Measurements from ENCODE around the gene TXNRD1. TPM values are rescaled to one million over a fixed set of nuclear protein-coding genes. Genes with fewer than 3 reads are reported as not detected.
"Not testable (repeated sequence)": the region's sequence is repeated elsewhere in the genome, so short reads cannot be mapped to it uniquely, and the experiment has no call there.

The TXNRD1 gene
- polyA plus RNA-seq, 1 donor from 2014 or later: 26.0 TPM

DNA sequence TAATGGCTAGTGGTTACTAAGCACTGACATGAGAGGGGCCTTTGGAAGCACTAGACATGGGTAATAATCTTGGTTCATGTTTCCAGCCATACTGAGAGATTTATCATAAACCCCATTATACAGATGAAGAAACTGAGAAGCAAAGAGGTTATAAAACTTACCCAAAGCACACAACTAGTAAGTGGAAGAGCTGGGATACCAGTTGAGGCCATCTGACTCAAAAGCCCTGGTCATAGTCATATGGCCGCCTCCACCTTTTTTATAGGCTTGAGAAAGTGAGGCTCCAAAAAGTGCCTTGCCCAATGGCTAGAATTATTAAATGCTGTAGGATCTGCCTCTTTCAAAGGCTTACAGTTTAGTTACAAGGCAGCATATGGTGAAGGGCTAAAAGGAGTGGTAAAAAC lies 944 bp downstream of the TXNRD1 start:
- Mint-ChIP-seq H3K4me3 (peak overlapping the region; percentile 72 to 89 (median 84)), H3K4me1 (peaks cover 0 to 5% (median 0%) of the 10 kb centered on the region in 3 donors), H3K36me3 (no peaks in the 10 kb centered on the region), H3K27me3 (no peaks in the 10 kb centered on the region), H3K27ac (peak overlapping the region in 1 of 3 donors; percentile 2), H3K9me3 (no peaks in the 10 kb centered on the region)

DNA sequence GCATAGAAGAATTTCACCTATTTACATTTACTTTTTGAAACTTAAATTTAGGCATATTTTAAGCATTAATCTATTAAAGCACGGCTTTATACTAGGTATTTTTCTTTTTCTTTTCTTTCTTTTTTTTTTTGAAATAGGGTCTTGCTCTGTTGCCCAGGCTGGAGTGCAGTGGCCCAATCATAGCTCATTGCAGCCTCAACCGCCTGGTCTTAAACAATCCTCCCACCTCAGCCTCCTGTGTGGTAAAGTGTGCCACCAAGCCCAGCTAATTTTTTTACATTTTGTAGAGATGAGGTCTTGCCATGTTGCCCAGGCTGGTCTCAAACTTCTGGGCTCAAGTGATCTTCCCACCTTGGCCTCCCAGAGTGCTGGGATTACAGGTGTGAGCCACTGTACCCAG lies 2.9 kb downstream of the TXNRD1 start:
- H3K9me3 Mint-ChIP-seq, H3K4me1 Mint-ChIP-seq, H3K36me3 Mint-ChIP-seq, H3K4me3 Mint-ChIP-seq, H3K27ac Mint-ChIP-seq, H3K27me3 Mint-ChIP-seq: not testable (repeated sequence)

DNA sequence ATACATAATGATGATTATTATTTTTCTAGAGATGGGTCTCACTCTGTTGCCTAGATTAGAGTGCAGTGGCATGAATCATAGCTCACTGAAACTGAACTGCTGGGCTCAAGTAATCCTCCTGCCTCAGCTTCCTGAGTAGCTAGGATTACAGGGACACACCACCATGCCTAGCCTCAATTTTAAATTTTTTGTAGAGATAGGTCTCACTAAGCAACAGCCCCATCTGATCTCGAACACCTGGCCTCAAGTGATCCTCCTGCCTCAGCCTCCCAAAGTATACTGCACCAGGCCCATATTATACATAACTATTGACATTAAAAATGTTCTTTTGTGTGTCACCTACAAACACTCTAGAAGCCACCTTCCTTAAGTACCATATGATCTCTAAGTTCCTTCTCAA lies 3.4 kb downstream of the TXNRD1 start:
- Mint-ChIP-seq H3K4me3 (no peak overlapping the region), H3K36me3 (no peaks in the 10 kb centered on the region), H3K27ac (no peak overlapping the region), H3K27me3 (peaks cover 6% of the 10 kb centered on the region), H3K4me1 (peaks cover 0 to 5% (median 0%) of the 10 kb centered on the region in 3 donors), H3K9me3 (no peaks in the 10 kb centered on the region)

DNA sequence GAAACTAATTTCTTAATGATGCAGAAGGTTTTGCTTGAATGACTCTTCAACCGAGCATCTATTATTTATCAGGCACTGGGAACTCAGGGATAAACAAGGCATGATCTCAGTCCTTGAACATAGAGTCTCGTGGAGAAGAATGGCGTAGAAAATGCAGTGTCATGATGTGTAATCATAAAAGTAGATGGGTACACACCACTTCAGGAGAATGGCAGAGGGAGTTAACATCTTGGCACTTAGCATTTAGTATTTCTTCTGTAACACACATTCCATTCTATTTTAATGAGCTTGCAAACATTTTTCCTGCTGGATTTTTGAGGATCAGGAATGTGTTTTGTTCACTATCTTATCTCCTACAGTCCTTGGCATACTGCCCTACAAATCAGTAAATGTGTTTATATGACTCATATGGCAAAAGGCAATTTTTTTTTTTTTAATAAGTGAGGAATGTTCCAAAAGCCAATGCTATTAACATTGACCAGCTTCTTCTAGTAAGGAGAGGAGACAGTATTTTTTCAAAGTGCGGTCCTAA lies 3.8 kb downstream of the TXNRD1 start:
- peaks cover 0 to 5% (median 0%) of the 10 kb centered on the region in 3 donors for H3K4me1 Mint-ChIP-seq
- no peak overlapping the region for H3K27ac Mint-ChIP-seq
- peaks cover 8% of the 10 kb centered on the region for H3K27me3 Mint-ChIP-seq
- no peaks in the 10 kb centered on the region for H3K9me3 Mint-ChIP-seq
- H3K36me3 Mint-ChIP-seq: no peaks in the 10 kb centered on the region
- no peak overlapping the region for H3K4me3 Mint-ChIP-seq

DNA sequence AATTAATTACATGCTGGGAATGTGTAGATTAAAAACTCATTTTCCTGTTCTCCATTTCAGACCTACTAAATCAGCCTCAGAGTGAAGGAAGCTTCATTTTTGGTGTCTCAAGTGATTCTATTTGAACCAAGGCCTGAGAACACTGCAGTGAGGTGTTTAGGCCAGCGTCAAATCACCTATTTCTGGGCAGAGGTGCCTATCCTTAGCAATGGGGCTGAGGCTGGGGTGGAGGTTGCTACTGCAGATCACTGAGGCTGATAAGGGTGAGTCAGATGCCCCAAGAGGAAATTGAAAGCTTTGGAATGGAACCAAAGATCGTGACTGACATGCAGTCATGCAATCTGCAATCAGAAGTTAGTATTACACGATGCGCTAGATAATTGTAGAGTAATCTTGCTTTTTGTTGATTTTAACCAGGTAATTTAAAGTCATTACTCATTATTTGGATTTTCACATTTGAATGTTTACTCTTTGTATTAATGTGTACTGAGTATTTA lies 4.4 kb downstream of the TXNRD1 start:
- Mint-ChIP-seq H3K4me3 (no peak overlapping the region), H3K9me3 (no peaks in the 10 kb centered on the region), H3K27ac (no peak overlapping the region), H3K4me1 (peaks cover 0 to 5% (median 0%) of the 10 kb centered on the region in 3 donors), H3K36me3 (no peaks in the 10 kb centered on the region), H3K27me3 (peaks cover 8% of the 10 kb centered on the region)

DNA sequence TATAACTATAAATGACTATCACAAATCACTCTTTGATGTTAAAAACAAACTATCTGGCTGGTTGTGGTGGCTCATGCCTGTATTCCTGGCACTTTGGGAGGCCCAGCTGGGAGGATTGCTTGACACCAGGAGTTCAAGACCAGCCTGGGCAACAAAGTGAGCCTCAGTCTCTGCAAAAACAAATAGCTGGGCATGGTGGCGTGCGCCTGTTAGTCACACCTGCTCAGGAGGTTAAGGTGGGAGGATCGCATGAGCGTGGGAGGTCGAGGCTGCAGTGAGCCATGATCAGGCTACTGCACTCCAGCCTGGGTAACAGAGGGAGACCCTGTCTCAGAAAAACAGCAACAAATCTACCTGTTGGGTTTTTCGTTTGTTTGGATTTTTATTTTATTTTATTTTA lies 5.4 kb downstream of the TXNRD1 start:
- H3K27me3 Mint-ChIP-seq: peaks cover 8% of the 10 kb centered on the region
- H3K4me3 Mint-ChIP-seq: no peak overlapping the region
- peaks cover 0 to 2% (median 0%) of the 10 kb centered on the region in 3 donors for H3K4me1 Mint-ChIP-seq
- H3K9me3 Mint-ChIP-seq: peaks cover 0 to 2% (median 0%) of the 10 kb centered on the region in 3 donors
- H3K36me3 Mint-ChIP-seq: no peaks in the 10 kb centered on the region
- H3K27ac Mint-ChIP-seq: no peak overlapping the region

DNA sequence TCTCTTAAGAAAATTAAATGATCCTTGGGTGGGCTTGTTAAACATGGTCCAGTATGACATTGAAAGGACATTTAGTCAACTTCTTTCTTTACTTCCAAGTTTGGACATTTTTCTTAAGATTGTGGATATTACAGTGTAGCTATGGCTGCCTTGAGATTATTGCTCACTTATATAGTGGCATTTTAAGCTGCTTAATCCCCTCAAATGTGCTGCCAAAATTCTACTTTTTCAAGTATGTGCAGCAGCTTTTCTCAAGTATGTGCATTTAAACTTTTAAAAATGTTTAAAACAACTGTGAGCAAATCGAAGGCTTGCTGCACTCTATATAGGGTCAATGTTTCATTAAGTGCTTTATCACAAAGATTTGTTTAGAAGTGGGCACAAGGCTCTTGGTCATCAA lies 7.4 kb downstream of the TXNRD1 start:
- H3K9me3 Mint-ChIP-seq: peaks cover 0 to 2% (median 0%) of the 10 kb centered on the region in 3 donors
- H3K36me3 Mint-ChIP-seq: no peaks in the 10 kb centered on the region

DNA sequence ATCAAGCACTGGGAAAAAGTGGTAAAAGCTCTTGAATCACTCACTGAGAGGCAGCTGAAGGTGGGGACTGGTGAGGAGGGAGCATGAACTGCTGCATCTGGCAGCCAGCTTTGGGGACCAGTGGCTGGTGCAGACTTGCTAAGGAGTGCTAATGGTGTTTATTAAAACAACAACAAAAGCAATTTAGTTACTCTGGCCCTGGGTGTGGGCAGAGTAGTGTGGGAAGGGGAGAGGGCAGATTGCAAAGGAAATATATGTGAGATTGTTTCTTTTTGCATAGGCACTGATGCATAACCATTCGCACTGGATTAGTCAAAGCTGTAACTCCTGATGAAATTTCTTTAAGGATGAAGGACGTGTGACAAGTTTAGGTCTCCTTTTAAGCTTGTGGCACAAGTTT lies 8.1 kb downstream of the TXNRD1 start:
- Mint-ChIP-seq H3K36me3 (no peaks in the 10 kb centered on the region), H3K27ac (no peak overlapping the region), H3K4me1 (no peaks in the 10 kb centered on the region), H3K27me3 (peaks cover 8% of the 10 kb centered on the region), H3K4me3 (no peak overlapping the region), H3K9me3 (peaks cover 0 to 2% (median 0%) of the 10 kb centered on the region in 3 donors)

More for the DNA sequence above, 7.4 kb downstream of the TXNRD1 start:
- no peaks in the 10 kb centered on the region for H3K4me1 Mint-ChIP-seq
- H3K4me3 Mint-ChIP-seq: no peak overlapping the region
- H3K27ac Mint-ChIP-seq: no peak overlapping the region
- H3K27me3 Mint-ChIP-seq: peaks cover 8% of the 10 kb centered on the region

DNA sequence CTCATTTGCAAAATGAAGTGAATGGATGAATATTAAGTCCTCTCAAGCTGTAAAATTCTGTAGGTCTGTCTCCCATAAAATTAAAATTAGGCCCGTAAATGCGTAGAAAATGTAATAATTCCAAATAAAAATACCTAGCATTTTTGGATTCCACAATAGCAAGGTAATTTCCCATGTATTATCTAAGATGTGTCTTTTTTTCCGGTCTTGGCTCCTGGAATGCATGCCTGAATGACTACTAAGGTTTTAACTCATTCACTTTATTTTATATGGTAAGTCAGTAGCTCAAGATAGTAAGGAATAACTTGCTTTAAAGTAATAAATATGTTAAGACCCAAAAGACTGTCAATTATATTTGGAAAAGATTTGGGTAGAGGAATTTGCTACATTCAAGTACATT lies 11.1 kb downstream of the TXNRD1 start:
- Mint-ChIP-seq H3K27me3 (peaks cover 10% of the 10 kb centered on the region), H3K4me1 (no peaks in the 10 kb centered on the region), H3K9me3 (peaks cover 2 to 7% (median 2%) of the 10 kb centered on the region in 3 donors), H3K27ac (no peak overlapping the region), H3K36me3 (peaks cover 2% of the 10 kb centered on the region), H3K4me3 (no peak overlapping the region)

DNA sequence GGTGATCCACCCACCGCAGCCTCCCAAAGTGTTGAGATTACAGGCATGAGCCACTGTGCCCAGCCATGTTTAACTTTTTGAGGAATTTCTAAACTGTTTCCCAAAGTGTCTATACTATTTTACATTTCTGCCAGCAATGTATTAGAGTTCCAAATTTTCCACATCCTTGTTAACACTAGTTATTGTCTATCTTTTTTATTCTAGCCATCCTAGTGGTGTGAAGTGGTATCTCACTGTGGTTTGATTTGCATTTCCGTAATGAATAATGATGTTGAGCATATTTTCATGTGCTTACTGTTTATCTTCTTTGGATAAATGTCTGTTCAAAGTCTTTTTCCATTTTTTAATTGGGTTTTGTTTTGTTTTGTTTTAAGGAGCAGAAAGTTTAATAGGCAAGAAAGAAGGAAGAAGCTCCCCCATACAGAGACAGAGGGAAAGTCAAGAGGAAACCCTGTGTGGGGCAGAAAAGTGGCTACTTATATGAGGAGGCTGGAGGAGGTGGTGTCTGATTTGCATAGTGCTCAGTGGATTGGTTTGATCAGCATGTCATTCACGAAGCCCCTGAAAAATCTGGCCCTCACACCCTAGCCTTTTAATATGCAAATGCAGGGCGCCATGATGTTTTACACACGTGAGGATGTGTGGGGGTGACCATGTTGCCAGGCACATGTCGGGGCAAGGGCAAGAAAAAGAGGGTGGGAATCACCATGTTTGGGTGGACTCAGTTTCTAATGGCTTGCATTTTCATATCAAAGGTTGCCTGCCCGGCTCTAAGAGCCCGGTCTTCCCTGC lies 14.9 kb downstream of the TXNRD1 start:
- Mint-ChIP-seq H3K4me1 (no peaks in the 10 kb centered on the region), H3K36me3 (peaks cover 2% of the 10 kb centered on the region), H3K27me3 (peaks cover 2% of the 10 kb centered on the region), H3K9me3 (peaks cover 4 to 18% (median 18%) of the 10 kb centered on the region in 3 donors), H3K4me3 (peak overlapping the region in 1 of 4 donors; percentile 71), H3K27ac (no peak overlapping the region)

DNA sequence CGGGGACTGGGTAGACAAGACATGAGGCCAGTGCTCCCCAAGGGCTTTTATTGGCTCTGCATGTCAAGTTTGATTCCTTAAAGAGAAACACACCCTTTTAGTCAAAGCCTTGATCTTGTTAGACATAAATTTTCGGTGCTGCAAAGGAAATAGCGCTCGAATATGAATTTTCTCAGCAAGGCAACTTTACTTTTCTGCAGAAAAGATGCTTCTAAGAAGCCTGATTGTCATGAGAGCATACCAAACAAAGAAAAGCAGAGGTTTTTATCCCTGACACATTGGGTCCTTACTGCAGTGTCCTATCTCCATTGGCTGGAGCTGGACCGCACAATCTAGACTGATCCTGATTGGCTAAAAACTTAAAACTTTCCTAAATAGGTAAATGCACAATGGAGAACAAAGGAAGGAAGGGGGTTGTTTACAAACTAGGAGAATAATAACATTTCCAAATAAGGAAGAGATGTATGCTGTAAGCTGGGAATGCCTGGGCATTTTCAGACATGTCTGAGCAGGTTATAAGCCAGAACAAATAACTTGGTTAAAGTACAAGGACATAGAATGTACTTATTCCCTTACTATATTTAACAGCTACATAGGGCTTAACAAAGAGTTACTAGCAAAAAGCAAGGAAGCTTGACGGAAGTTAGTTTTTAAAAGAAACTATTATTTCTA lies 17.2 kb downstream of the TXNRD1 start:
- Mint-ChIP-seq H3K27ac (no peak overlapping the region), H3K4me1 (no peaks in the 10 kb centered on the region), H3K9me3 (peaks cover 4 to 18% (median 18%) of the 10 kb centered on the region in 3 donors), H3K36me3 (peaks cover 2% of the 10 kb centered on the region), H3K27me3 (peaks cover 2% of the 10 kb centered on the region), H3K4me3 (no peak overlapping the region)

DNA sequence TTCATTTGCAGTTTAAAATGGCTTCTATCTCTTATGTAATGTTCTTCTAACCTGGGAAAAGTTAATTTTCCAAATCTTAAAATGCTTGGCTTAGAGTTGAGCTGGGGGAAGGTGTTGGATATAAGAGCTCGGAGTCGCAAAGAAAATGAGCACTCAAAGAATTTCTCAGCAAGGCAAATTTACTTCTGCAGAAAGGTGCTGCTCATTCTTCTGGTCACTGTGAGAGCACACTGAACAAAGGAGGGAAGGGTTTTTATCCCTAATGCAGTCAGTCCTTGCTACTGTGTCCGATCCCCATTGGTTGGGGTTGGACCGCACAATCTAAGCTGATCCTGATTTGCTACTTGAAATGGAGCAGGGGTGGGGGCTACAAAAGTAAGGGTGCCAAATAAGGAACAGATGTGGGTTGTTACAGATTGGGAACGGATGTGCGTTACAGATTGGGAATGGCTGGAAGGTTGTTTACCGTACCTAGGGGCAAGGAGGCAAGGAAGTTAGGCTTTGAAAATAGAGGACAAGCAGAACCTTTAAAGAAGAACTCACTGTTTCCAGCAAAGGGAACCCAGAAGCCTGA lies 19.4 kb downstream of the TXNRD1 start:
- Mint-ChIP-seq H3K9me3 (peaks cover 4 to 18% (median 18%) of the 10 kb centered on the region in 3 donors), H3K27ac (peak overlapping the region in 1 of 3 donors; percentile 53), H3K4me1 (no peaks in the 10 kb centered on the region)

DNA sequence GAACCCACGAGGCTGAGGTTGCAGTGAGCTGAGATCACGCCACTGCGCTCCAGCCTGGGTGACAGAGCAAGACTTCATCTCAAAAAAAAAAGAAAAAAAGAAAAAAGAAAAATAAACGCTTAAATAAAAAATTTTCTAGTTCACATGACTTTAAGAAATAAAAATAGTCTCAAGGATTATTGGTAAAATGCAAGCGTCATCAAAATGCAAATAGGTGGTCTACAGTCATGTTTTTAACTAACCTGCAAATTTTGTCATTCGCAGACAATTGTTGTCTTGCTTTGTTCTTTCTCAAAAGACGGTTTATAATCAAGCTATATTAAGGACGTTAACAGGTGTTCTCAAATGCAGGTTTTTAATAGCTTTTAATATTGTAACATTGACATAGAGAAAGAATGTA lies 22.4 kb downstream of the TXNRD1 start:
- Mint-ChIP-seq H3K27me3 (no peaks in the 10 kb centered on the region), H3K4me3 (no peak overlapping the region), H3K27ac (no peak overlapping the region), H3K9me3 (peaks cover 1 to 10% (median 8%) of the 10 kb centered on the region in 3 donors), H3K36me3 (peaks cover 4% of the 10 kb centered on the region), H3K4me1 (no peaks in the 10 kb centered on the region)

More for the DNA sequence above, 19.4 kb downstream of the TXNRD1 start:
- Mint-ChIP-seq H3K4me3 (peak overlapping the region in 1 of 4 donors; percentile 1), H3K36me3 (peaks cover under 1% of the 10 kb centered on the region), H3K27me3 (peaks cover 2% of the 10 kb centered on the region)

DNA sequence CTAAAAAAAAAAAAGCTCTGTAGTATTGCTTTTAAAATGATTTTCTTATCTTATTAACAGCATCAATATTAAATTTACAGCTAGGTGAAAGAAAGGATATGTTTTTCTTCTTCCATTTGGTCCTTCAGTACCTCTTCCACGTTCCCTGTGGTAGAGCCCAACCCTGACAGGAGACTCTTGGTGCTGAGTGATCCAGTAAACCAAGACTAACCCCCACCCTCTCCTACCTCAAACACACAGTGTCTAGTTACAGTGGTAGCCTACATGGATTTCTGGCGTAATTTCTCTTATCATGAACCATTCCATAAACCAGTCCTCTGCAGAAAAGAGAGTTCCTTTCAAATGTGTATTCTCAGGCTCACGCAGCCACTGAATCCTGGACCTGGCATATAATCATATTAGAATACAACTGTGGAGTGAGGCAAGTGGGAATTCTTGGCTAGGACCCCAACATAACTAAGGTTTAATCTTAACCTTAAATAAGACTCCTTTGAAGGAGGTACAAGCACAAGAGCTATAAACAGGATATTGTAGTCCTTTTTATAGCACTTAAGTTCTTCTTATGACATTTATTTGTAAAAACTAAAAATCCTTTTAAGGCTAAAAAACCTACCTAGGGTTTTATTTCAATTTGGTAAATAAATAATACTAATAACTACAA lies 27.1 kb downstream of the TXNRD1 start:
- H3K4me3 Mint-ChIP-seq: no peak overlapping the region
- no peak overlapping the region for H3K27ac Mint-ChIP-seq
- H3K4me1 Mint-ChIP-seq: no peaks in the 10 kb centered on the region
- peaks cover 4% of the 10 kb centered on the region for H3K36me3 Mint-ChIP-seq
- peaks cover 0 to 2% (median 0%) of the 10 kb centered on the region in 3 donors for H3K9me3 Mint-ChIP-seq
- H3K27me3 Mint-ChIP-seq: peaks cover 7% of the 10 kb centered on the region
